ENCODE measurements around the gene ZNF543. TPM values are rescaled to one million over a fixed set of nuclear protein-coding genes. Genes with fewer than 3 reads are reported as not detected.
"Not testable (repeated sequence)": the region's sequence is repeated elsewhere in the genome, so short reads cannot be mapped to it uniquely, and the experiment has no call there.

The ZNF543 gene
- 5.1 and 5.4 TPM in 2 replicates for total RNA-seq

DNA sequence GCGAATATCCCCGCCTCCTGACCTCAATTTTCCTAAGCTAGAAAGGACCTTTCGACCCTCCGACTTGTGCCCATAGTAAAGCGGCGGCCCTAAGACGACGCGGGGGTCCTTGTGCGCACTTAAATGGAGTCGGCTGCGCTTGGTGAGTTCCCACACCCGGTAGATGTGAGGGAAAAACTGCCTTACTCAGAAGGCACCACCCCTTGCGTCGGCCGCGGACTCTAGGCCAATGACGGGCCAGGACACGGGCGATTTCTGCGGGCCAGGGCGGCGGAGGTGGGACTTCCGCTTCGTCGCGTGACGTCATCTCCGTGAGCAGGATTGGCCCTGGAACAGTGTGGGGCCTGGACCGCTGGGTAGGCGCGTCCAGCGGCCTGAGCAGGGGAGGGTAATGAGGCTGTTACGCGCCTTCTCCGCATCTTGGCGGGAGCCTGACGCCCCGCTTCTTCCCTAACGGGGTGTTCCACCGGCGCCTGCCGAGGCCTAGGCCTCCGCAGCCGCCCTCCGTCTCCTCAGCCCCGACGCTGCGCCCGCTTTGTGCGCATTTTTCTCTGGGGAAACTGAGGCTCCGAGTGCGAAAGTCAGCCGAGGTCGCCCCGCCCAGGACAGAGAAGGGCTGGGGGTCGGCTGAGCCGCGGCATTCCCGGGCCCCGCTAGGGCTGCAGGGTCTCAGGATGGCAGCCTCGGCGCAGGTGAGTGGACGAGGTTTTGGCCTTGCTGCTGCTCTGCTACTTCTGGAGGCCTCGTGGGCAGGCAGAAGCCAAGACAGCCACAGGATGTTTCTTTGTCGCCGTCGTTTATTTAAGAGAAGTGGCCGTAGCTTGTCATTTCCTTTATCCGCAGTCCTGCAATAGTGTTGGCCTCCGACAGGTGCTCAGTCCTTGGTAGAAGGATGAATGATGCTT lies at the start of gene ZNF543:
ZNF543 (plus strand) TSS at position 293 of the 905 bp plus-strand sequence; CDS start at position 675, 382 bp downstream.
- Mint-ChIP-seq H3K27ac (peak within 1 kb of the TSS; percentile 97), H3K27me3 (ENCODE audit: insufficient read depth) (peaks cover 14% of the 10 kb centered on the region), H3K9me3 (peaks cover 28% of the 10 kb centered on the region), H3K4me3 (peak within 1 kb of the TSS; percentile 89), H3K4me1 (ENCODE audit: low read depth) (peaks cover 28% of the 10 kb centered on the region), H3K36me3 (ENCODE audit: low read depth) (peaks cover 26% of the 10 kb centered on the region)
- intact Hi-C loops (cut with micrococcal nuclease) = loop anchor here (1.0 to 10.0 kb wide), 10 partner anchors 31 to 1120 kb away; partner anchors contain the start of genes TRAPPC2B, ZNF132, ZNF17 and ZNF264
- peak; percentile 90 for DNase-seq (ENCODE audit: low spot score)

DNA sequence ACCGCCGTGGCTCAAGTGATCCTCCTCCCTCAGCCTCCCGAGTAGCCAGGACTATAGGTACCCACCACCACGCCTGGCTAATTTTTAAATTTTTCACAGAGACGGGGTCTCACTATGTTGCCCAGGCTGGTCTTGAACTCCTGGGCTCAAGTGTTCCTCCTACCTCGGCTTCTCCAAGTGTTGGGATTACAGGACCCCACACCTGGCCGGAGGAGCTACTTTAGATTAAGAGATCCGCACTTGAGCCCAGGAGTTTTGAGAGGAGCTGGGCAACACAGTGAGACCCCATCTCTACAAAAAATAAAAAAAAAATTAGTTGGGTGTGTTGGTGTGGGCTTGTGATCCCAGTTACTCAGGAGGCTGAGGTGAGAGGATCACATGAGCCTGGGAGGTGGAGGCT lies 49.0 kb upstream of the ZNF543 start:
- peaks cover 10% of the 10 kb centered on the region for H3K36me3 Mint-ChIP-seq (ENCODE audit: low read depth)
- no peaks in the 10 kb centered on the region for H3K27me3 Mint-ChIP-seq (ENCODE audit: insufficient read depth)
- no peak overlapping the region for H3K4me3 Mint-ChIP-seq
- intact Hi-C loops (cut with micrococcal nuclease) = no loop called here
- H3K9me3 Mint-ChIP-seq = peaks cover 30% of the 10 kb centered on the region
- H3K4me1 Mint-ChIP-seq (ENCODE audit: low read depth) = no peaks in the 10 kb centered on the region
- no peak for DNase-seq (ENCODE audit: low spot score)
- no peak overlapping the region for H3K27ac Mint-ChIP-seq

DNA sequence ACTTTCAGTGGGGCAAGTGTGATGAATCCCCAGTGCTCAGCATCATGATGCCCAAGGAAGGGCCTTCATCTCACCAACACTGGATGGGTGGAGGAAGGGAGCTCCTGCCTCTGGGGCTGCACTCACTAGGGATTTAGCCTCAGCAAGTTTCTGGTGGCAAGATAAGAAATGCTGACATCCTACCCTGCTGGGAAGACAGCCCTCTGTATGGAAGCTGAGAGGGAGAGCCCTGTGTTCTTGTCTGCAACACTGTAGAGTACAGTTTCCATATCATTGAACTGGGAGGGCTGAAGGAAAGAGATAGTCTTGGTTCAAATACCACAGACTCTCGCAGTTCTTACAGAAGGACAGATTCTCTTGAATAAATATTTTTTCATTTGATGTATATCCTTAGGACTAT lies 47.3 kb upstream of the ZNF543 start:
- peaks cover 24% of the 10 kb centered on the region for H3K9me3 Mint-ChIP-seq
- no peak overlapping the region for H3K27ac Mint-ChIP-seq
- DNase-seq (ENCODE audit: low spot score) = no peak
- intact Hi-C loops (cut with micrococcal nuclease) = no loop called here
- H3K27me3 Mint-ChIP-seq (ENCODE audit: insufficient read depth) = no peaks in the 10 kb centered on the region
- H3K4me1 Mint-ChIP-seq (ENCODE audit: low read depth) = no peaks in the 10 kb centered on the region
- peaks cover 9% of the 10 kb centered on the region for H3K36me3 Mint-ChIP-seq (ENCODE audit: low read depth)
- H3K4me3 Mint-ChIP-seq = no peak overlapping the region

DNA sequence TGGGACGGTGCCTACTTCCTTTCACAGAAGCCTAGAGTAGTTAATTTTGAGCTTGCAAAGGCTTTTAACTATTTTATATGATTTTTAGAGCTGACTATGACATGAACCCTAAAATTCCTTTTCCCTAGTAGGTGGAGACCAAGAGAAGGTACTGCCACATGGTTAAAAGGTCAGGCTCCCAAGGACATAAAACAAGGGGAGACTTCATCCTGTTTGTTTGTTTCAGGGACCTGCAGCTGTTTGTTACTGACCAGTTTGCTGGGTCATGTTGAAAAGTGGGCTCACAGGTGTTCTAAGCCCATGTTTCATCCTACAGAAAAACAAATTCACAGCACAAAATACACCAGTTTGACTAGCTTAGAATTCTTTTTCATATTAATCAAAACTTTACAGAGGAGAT lies 43.8 kb upstream of the ZNF543 start:
- intact Hi-C loops (cut with micrococcal nuclease) = no loop called here
- peaks cover 7% of the 10 kb centered on the region for H3K4me1 Mint-ChIP-seq (ENCODE audit: low read depth)
- H3K4me3 Mint-ChIP-seq = no peak overlapping the region
- H3K27me3 Mint-ChIP-seq (ENCODE audit: insufficient read depth) = peaks cover 2% of the 10 kb centered on the region
- H3K27ac Mint-ChIP-seq = no peak overlapping the region
- no peak for DNase-seq (ENCODE audit: low spot score)
- H3K9me3 Mint-ChIP-seq = peaks cover 22% of the 10 kb centered on the region
- H3K36me3 Mint-ChIP-seq (ENCODE audit: low read depth) = peaks cover 16% of the 10 kb centered on the region

DNA sequence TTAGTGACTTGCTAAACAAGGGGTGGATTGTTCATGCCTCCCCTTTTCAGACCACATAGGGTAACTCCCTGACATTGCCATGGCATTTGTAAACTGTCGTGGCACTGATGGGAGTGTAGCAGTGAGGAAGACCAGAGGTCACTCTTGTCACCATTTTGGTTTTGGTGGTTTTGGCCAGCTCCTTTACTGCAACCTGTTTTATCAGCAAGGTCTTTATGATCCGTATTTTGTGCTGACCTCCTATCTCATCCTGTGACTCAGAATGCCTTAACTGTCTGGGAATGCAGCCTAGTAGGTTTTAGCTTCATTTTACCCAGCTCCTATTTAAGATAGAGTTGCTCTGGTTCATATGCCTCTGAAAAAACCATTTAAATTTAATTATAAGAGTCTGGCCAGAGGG lies 41.8 kb upstream of the ZNF543 start:
- Mint-ChIP-seq H3K4me1 (ENCODE audit: low read depth) (peaks cover 23% of the 10 kb centered on the region), H3K9me3 (peaks cover 11% of the 10 kb centered on the region), H3K36me3 (ENCODE audit: low read depth) (peaks cover 22% of the 10 kb centered on the region)
- H3K4me3 Mint-ChIP-seq; H3K27ac Mint-ChIP-seq; intact Hi-C loops (cut with micrococcal nuclease); DNase-seq (ENCODE audit: low spot score); H3K27me3 Mint-ChIP-seq (ENCODE audit: insufficient read depth): not testable (repeated sequence)

DNA sequence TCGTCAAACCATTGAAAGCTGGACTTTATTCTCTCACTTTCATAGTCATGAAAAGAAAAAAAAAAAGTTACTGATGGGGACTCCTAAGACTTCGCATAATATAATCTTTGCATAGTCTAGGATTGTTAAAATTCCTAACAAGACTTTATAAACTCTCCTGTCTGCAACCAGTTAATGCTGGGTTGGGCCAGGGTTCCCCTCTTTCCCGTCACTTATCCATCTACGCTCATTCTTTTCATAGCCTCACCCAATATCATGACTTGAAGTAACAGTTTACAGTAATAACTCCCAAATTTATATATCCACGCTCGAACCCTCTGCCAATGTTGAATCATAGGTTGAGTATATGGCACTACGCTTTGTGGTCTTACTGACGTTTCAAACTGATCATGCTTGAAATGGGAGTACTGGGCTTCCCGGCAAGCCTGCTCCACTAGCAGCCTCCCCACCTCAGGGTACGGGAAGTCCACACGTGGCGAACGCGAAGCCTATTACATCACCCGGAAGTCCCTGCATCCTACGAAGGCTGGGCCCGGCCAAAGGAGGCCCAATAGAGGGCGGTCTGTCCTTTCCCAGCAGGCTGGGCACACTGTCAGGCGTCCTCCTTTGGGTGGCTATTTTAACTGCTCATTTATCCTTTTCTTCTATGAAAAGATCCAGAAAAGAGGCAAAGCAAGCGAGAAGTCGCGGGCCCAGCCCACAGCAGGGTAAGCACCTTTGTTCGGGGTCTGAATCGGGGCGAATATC lies 40.7 kb upstream of the ZNF543 start:
- Mint-ChIP-seq H3K27ac (no peak overlapping the region), H3K27me3 (ENCODE audit: insufficient read depth) (peaks cover 2% of the 10 kb centered on the region), H3K36me3 (ENCODE audit: low read depth) (peaks cover 27% of the 10 kb centered on the region), H3K9me3 (peaks cover 6% of the 10 kb centered on the region), H3K4me1 (ENCODE audit: low read depth) (peaks cover 23% of the 10 kb centered on the region), H3K4me3 (no peak overlapping the region)
- peak; percentile 75 for DNase-seq (ENCODE audit: low spot score)
- intact Hi-C loops (cut with micrococcal nuclease) = loop anchor here (1.0 to 10.0 kb wide), 10 partner anchors 39 to 1025 kb away; partner anchors contain the start of genes ERVK3-1, TRAPPC2B, ZNF17 and ZNF264

DNA sequence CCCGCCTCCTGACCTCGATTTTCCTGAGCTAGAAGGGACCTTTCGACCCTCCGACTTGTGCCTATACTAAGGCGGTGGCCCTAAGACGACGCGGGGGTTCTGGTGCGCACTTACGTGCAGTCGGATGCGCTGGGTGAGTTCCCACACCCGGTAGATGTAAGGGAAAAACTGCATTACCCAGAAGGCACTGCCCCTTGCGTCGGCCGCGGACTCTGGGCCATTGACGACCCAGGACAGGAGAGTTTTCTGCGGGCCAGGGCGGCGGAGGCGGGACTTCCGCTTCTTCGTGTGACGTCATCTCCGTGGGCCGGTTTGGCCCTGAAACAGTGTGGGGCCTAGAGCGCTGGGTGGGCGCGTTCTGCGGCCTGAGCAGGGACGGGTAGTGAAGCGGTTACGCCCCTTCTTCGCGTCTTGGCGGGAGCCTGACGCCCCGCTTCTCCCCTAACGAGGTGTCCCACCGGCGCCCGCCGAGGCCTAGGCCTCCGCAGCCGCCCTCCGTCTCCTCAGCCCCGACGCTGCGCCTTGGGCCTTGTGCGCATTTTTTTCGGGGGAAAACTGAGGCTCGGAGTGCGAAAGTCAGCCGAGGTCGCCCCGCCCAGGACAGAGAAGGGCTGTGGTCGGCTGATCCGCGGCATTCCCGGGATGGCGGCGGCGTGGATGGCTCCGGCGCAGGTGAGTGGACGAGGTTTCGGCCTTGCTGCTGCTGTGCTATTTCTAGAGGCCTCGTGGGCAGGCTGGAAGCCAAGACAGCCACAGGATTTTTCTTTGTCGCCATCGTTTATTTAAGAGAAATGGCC lies 39.9 kb upstream of the ZNF543 start, which contains the start of gene ZNF460:
ZNF460 (plus strand) TSS at position 321 of the 797 bp plus-strand sequence; CDS start at position 643, 322 bp downstream.
- Mint-ChIP-seq H3K4me1 (ENCODE audit: low read depth) (peaks cover 29% of the 10 kb centered on the region), H3K36me3 (ENCODE audit: low read depth) (peaks cover 30% of the 10 kb centered on the region), H3K4me3 (no peak within 1 kb of the TSS), H3K27ac (no peak within 1 kb of the TSS), H3K27me3 (ENCODE audit: insufficient read depth) (peaks cover 2% of the 10 kb centered on the region), H3K9me3 (peaks cover 10% of the 10 kb centered on the region)
- DNase-seq (ENCODE audit: low spot score) = peak; percentile 95
- intact Hi-C loops (cut with micrococcal nuclease) = loop anchor here (1.0 to 10.0 kb wide), 9 partner anchors 40 to 1024 kb away; partner anchors contain the start of genes ERVK3-1, TRAPPC2B, ZNF17 and ZNF264

DNA sequence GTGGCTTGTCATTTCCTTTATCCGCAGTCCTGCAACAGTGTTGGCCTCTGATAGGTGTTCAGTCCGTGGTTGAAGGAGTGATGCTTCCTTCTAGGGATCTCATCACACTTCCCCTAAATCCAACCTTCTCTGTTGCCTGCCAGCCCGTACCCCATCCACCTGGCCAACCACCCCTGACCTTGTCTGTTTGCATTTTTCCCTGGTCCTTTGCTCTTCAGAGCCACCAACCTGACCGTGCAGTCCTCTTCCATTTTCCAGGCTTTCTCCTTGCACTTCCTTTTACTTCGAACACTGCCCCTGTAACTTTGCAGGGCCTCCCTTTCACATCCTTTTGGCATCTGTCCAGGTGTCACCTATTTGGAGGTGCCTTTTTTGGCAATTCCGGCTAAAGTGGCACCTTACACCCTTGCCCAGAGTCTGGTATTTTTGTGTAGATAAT lies 39.3 kb upstream of the ZNF543 start:
- H3K4me3 Mint-ChIP-seq = no peak overlapping the region
- H3K27me3 Mint-ChIP-seq (ENCODE audit: insufficient read depth) = peaks cover 2% of the 10 kb centered on the region
- H3K4me1 Mint-ChIP-seq (ENCODE audit: low read depth) = peaks cover 32% of the 10 kb centered on the region
- no peak overlapping the region for H3K27ac Mint-ChIP-seq
- intact Hi-C loops (cut with micrococcal nuclease) = loop anchor here (1.0 to 10.0 kb wide), 9 partner anchors 39 to 1024 kb away; partner anchors contain the start of genes ERVK3-1, TRAPPC2B, ZNF17 and ZNF264
- peaks cover 36% of the 10 kb centered on the region for H3K36me3 Mint-ChIP-seq (ENCODE audit: low read depth)
- peak; percentile 5 for DNase-seq (ENCODE audit: low spot score)
- peaks cover 14% of the 10 kb centered on the region for H3K9me3 Mint-ChIP-seq

DNA sequence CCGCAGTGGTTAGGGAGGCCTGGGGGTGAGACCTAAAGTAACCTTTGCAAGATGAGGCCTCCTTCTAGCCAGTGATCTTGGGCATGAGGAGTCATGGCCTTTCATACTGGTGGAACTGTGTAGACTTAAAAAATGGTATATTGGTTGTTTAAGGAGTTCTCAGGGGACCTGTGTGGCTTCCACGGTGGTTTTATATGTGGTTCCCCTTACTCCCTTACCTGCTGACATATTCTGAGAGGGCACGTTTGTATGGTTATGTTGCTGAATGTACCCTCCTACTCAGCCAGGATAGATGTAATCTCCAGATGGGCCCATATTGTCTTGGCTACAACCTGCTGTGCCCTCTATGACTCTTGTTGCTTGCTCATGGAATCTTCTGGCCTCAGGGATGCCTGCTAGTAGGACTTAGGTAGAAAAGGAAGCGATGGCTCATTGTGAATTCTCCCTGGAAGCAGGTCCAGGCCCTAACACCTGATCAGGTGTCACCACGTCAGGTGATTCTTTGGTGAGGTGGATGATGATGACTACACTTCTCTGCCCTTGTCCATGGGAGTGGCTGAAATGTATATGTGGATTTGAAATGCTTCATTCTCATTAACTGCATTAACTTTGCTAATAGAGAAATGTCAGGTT lies 38.1 kb upstream of the ZNF543 start:
- Mint-ChIP-seq H3K4me3 (peak overlapping the region; percentile 85), H3K27ac (peak overlapping the region; percentile 78)
- no peak for DNase-seq (ENCODE audit: low spot score)

DNA sequence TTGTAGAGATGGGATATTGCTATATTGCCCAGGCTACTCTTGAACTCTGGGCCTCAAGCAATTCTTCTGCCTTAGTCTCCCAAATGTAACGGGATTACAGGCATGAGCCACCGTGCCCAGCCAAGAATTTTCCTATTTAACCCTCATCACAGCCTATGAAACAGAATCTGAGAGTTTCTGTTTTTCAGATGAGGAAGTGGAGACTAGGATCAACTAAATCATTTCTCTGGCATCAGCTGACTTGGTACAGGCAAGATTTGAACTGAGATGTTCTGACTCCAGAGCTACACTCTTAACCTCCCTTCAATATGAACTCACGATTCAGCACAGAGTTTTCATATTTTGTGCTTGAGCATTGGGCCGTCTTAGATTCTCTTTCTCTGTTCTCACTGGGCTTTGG lies 31.9 kb upstream of the ZNF543 start:
- Mint-ChIP-seq H3K4me1 (ENCODE audit: low read depth) (peaks cover 9% of the 10 kb centered on the region), H3K27me3 (ENCODE audit: insufficient read depth) (no peaks in the 10 kb centered on the region), H3K36me3 (ENCODE audit: low read depth) (peaks cover 85% of the 10 kb centered on the region), H3K9me3 (peaks cover 56% of the 10 kb centered on the region), H3K4me3 (no peak overlapping the region), H3K27ac (no peak overlapping the region)
- no peak for DNase-seq (ENCODE audit: low spot score)
- intact Hi-C loops (cut with micrococcal nuclease) = loop anchor here (10.0 kb wide), 1 partner anchor 1016 kb away; the partner anchor contains the start of gene ERVK3-1

More for the DNA sequence above, 38.1 kb upstream of the ZNF543 start:
- H3K27me3 Mint-ChIP-seq (ENCODE audit: insufficient read depth) = peaks cover 2% of the 10 kb centered on the region
- intact Hi-C loops (cut with micrococcal nuclease) = loop anchor here (10.0 kb wide), 1 partner anchor 1023 kb away; the partner anchor contains the start of gene ERVK3-1
- peaks cover 48% of the 10 kb centered on the region for H3K36me3 Mint-ChIP-seq (ENCODE audit: low read depth)
- peaks cover 18% of the 10 kb centered on the region for H3K9me3 Mint-ChIP-seq
- peaks cover 32% of the 10 kb centered on the region for H3K4me1 Mint-ChIP-seq (ENCODE audit: low read depth)

DNA sequence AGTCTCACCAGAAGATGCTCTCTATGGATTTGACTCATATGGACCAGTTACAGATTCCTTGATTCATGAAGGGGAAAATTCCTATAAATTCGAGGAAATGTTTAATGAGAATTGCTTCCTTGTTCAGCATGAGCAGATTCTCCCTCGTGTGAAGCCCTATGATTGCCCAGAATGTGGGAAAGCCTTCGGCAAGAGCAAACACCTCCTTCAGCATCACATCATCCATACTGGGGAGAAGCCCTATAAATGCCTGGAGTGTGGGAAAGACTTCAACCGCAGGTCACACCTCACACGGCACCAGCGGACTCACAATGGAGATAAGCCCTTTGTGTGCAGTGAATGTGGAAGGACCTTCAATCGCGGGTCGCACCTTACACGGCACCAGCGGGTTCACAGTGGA lies 29.3 kb upstream of the ZNF543 start:
- intact Hi-C loops (cut with micrococcal nuclease) = no loop called here
- H3K9me3 Mint-ChIP-seq = peaks cover 72% of the 10 kb centered on the region
- peaks cover 89% of the 10 kb centered on the region for H3K36me3 Mint-ChIP-seq (ENCODE audit: low read depth)

More for the DNA sequence above, 29.3 kb upstream of the ZNF543 start:
- no peak overlapping the region for H3K4me3 Mint-ChIP-seq
- no peaks in the 10 kb centered on the region for H3K4me1 Mint-ChIP-seq (ENCODE audit: low read depth)
- H3K27me3 Mint-ChIP-seq (ENCODE audit: insufficient read depth) = no peaks in the 10 kb centered on the region
- DNase-seq (ENCODE audit: low spot score) = no peak
- H3K27ac Mint-ChIP-seq = no peak overlapping the region
